ENCODE measurements around the gene RASL10A. TPM values are rescaled to one million over a fixed set of nuclear protein-coding genes. Genes with fewer than 3 reads are reported as not detected.
A peak's percentile ranks its signal among the peaks of the same experiment; 100 is the strongest.

Gene RASL10A
- total and polyA plus RNA-seq, 9 of the 15 experiments (the other 6 are each of a cell fraction or from before 2014, with no cell fraction given): 0.17 to 1.2 (median 0.45) TPM; not detected in 3

DNA sequence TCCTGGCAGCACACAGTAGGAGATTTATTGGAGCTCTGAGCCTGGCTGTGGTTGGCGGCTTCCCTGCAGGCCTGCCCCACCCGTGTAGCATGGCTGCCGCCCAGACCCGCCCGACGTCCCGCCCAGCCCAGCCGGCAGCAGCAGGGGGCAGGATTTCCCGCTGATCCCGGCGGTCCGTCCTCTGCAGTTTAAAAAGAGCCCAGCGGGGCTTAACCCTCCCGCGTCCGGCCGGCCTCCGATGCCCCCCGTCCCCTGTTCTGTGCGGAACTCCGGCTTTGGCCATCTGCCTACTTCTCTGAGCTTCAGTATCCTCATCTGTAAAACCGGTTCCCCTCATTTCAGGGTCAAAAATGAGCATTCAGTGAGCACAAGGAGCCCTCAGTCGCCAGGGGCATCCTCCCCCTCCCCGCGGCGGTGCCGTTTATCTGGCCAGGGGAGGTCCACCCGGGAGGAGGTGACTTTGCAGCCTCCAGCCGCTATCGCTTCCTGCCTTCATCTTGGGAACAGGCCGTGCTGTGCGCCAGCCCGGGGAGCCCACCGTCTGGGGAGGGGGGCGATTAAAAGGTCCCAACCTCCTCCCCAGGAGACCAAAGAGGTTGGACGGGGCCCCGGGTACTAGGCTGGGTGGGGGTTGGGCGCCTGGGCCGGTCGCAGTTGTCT, 9.2 kb downstream of the RASL10A start, which contains the start of gene GAS2L1 (continued):
- TF ChIP-seq REST (IDR thresholded peaks at IDR 0.05; ENCODE audit: borderline replicate concordance) (peak; percentile 32; the same call in 1 of the 2 replicates), REST (CRISPR knock-in tag; IDR thresholded peaks at IDR 0.05; ENCODE audit: low read depth) (no peak), SMARCE1 (IDR thresholded peaks at IDR 0.05) (peak; percentile 66), FIP1L1 (IDR thresholded peaks at IDR 0.05; ENCODE audit: low read depth, low read length, poor library complexity, severe bottlenecking) (no peak), NFIC (IDR thresholded peaks at IDR 0.05) (peak; percentile 48; the same call in 1 of the 2 replicates), CCNT2 (IDR thresholded peaks at IDR 0.05; ENCODE audit: borderline replicate concordance, extremely low read depth, insufficient read length, low read depth, low read length) (peak; percentile 38), NCOA2 (IDR thresholded peaks at IDR 0.05; ENCODE audit: partially characterized antibody in 2 of 2) (no peak), SMARCC2 (IDR thresholded peaks at IDR 0.05; ENCODE audit: low read depth) (no peak), ZNF232 (CRISPR knock-in tag; IDR thresholded peaks at IDR 0.05) (no peak), IRF9 (tag; IDR thresholded peaks at IDR 0.05) (no peak), PBX2 (CRISPR knock-in tag; IDR thresholded peaks at IDR 0.05; ENCODE audit: low read depth) (no peak), PBX2 (tag; conservative IDR thresholded peaks at IDR 0.05; ENCODE audit: low read depth) (no peak), ZNF75A (CRISPR knock-in tag; IDR thresholded peaks at IDR 0.05) (no peak)
- TF ChIP-seq, protein P1, sequence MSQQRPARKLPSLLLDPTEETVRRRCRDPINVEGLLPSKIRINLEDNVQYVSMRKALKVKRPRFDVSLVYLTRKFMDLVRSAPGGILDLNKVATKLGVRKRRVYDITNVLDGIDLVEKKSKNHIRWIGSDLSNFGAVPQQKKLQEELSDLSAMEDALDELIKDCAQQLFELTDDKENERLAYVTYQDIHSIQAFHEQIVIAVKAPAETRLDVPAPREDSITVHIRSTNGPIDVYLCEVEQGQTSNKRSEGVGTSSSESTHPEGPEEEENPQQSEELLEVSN (IDR thresholded peaks at IDR 0.05; ENCODE audit: borderline replicate concordance in 1 of 2, extremely low read depth in 1 of 2, insufficient read depth in 1 of 2, insufficient read length in 1 of 2, low read depth in 1 of 2, low read length in 1 of 2, poor library complexity in 1 of 2, severe bottlenecking in 1 of 2): peak in 1 of 2 experiments; percentile 74

All from K562 (cell line).